NCI-H524 (cell line): ENCODE data around the gene MBD6.

Source experiments
- DNase-seq, 2 experiments: peaks; one replicate each; lab custom pipeline; 2025; lab: John Stamatoyannopoulos, UW

Gene MBD6

GRCh38 chr12:57528831-57529555, 6.4 kb downstream of the MBD6 start:
- no peak for DNase-seq

GRCh38 chr12:57529831-57530230, 7.2 kb downstream of the MBD6 start:
- DNase-seq, result peak in 1 of 2 experiments; percentile 28

- DNase-seq, result no peak
Measured at GRCh38 chr12:57530396-57531142, 7.9 kb downstream of the MBD6 start.

- DNase-seq, result no peak
Measured at GRCh38 chr12:57531836-57532235, 9.2 kb downstream of the MBD6 start.

GRCh38 chr12:57533108-57533507, 10.5 kb downstream of the MBD6 start:
- peak in 1 of 2 experiments; percentile 33 for DNase-seq

- peak in 1 of 2 experiments; percentile 14 for DNase-seq
Measured at GRCh38 chr12:57534250-57534649, 11.6 kb downstream of the MBD6 start.

- DNase-seq, result no peak
Measured at GRCh38 chr12:57534991-57535543, 12.4 kb downstream of the MBD6 start.

- DNase-seq, result no peak
Measured at GRCh38 chr12:57535764-57536596, 13.4 kb downstream of the MBD6 start.

- no peak for DNase-seq
Measured at GRCh38 chr12:57536597-57536942, 13.9 kb downstream of the MBD6 start.

- no peak for DNase-seq
Measured at GRCh38 chr12:57539134-57539768, 16.6 kb downstream of the MBD6 start.

GRCh38 chr12:57541001-57541400, 18.4 kb downstream of the MBD6 start:
- no peak for DNase-seq

GRCh38 chr12:57541717-57542116, 19.1 kb downstream of the MBD6 start:
- no peak for DNase-seq

- no peak for DNase-seq
Measured at GRCh38 chr12:57543581-57543980, 21.0 kb downstream of the MBD6 start.

GRCh38 chr12:57545809-57546437, 23.3 kb downstream of the MBD6 start:
- DNase-seq, result no peak

- DNase-seq, result peak; percentile 96 to 97
Measured at GRCh38 chr12:57546438-57547287, 24.0 kb downstream of the MBD6 start, which contains the start of gene DCTN2. TSS of gene DCTN2 (minus strand) at chr12:57547192. CDS start at chr12:57547063, 129 bp downstream.

GRCh38 chr12:57547288-57548012, 24.8 kb downstream of the MBD6 start:
- DNase-seq, result no peak

GRCh38 chr12:57548013-57548315, 25.3 kb downstream of the MBD6 start:
- no peak for DNase-seq

GRCh38 chr12:57548488-57548887, 25.9 kb downstream of the MBD6 start:
- no peak for DNase-seq

GRCh38 chr12:57549203-57549908, 26.7 kb downstream of the MBD6 start:
- DNase-seq, result no peak
